IMR-90 (cell line): Measurements from ENCODE around the gene SMYD4. TPM values are rescaled to one million over a fixed set of nuclear protein-coding genes. Genes with fewer than 3 reads are reported as not detected.

Experiments
- ATAC-seq: fragments of 200-7000 bp; cut with Tn5 transposase; 2 replicates; pipeline ENCODE4 v1.9.1; 2020; ENCODE audit warnings: low read depth, mild to moderate bottlenecking, moderate library complexity
- BruUV-seq: library from RNA; stranded (reverse); fragments of 400-500 nt; replicated peaks from 2 replicates; lab custom pipeline; 2021; lab: Mats Ljungman, UMichigan
- CTCF ChIA-PET: fragments of 300-600 bp; formaldehyde crosslinking; extraction: SDS; loops from one replicate; lab custom pipeline; 2021; ENCODE audit warnings: antibody characterized with exemption; lab: Yijun Ruan, JAX
- POLR2A ChIA-PET: fragments of 300-600 bp; sonication (Branson Sonifier 250); formaldehyde crosslinking; loops from one replicate; lab custom pipeline; 2022; ENCODE audit warnings: antibody characterized with exemption; ENCODE audit not compliant: unreplicated experiment; lab: Charles Lee
- DNase-seq: peaks from one replicate; pipeline ENCODE4 v3.0.0; 2013
- H2AFZ ChIP-seq: replicated peaks from 2 replicates; pipeline ENCODE3; 2013; ENCODE audit warnings: low read length, mild to moderate bottlenecking; ENCODE audit not compliant: poor library complexity
- H2AK5ac ChIP-seq: 2 replicates; pipeline ENCODE4 v1.6.1; 2013; ENCODE audit warnings: low read depth, low read length, inconsistent platforms
- H2AK9ac ChIP-seq: replicated peaks from 2 replicates; pipeline ENCODE3; 2013; ENCODE audit warnings: mild to moderate bottlenecking, low read depth, low read length, moderate library complexity; ENCODE audit not compliant: poor library complexity
- H2BK120ac ChIP-seq: 2 replicates; pipeline ENCODE4 v1.6.1; 2013; ENCODE audit warnings: low read depth, low read length, inconsistent platforms
- H2BK15ac ChIP-seq: 3 replicates; pipeline ENCODE4 v1.6.1; 2013; ENCODE audit warnings: low read depth, low read length, inconsistent platforms
- H2BK20ac ChIP-seq: 2 replicates; pipeline ENCODE4 v1.6.1; 2013; ENCODE audit warnings: low read depth, mild to moderate bottlenecking, inconsistent platforms, low read length, moderate library complexity
- H2BK5ac ChIP-seq: 2 replicates; pipeline ENCODE4 v1.6.1; 2013; ENCODE audit warnings: mild to moderate bottlenecking, low read depth, low read length, inconsistent platforms; ENCODE audit not compliant: poor library complexity, severe bottlenecking
- H3K14ac ChIP-seq: replicated peaks from 2 replicates; pipeline ENCODE4 v1.6.1; 2013; ENCODE audit warnings: low read depth, low read length, inconsistent platforms
- H3K18ac ChIP-seq: 2 replicates; pipeline ENCODE4 v1.6.1; 2013; ENCODE audit warnings: low read depth, low read length, control low read depth
- H3K23ac ChIP-seq: 2 replicates; pipeline ENCODE4 v1.6.1; 2013; ENCODE audit warnings: low read depth, low read length, inconsistent platforms
- H3K27ac ChIP-seq: 2 replicates; pipeline ENCODE4 v1.5.1; 2013; ENCODE audit warnings: mild to moderate bottlenecking, control low read depth, low read length; ENCODE audit not compliant: insufficient read depth
- H3K27me3 ChIP-seq: 2 replicates; pipeline ENCODE4 v1.6.1; 2013; ENCODE audit warnings: low read length; ENCODE audit not compliant: control insufficient read depth, insufficient read depth
- H3K36me3 ChIP-seq: 2 replicates; pipeline ENCODE4 v1.6.1; 2013; ENCODE audit warnings: low read length, mixed read lengths; ENCODE audit not compliant: control insufficient read depth, insufficient read depth
- H3K4ac ChIP-seq: 2 replicates; pipeline ENCODE4 v1.6.1; 2013; ENCODE audit warnings: low read depth, low read length, inconsistent platforms
- H3K4me1 ChIP-seq: 2 replicates; pipeline ENCODE4 v1.6.1; 2013; ENCODE audit warnings: low read length, mixed read lengths; ENCODE audit not compliant: control insufficient read depth, insufficient read depth
- H3K4me2 ChIP-seq: 2 replicates; pipeline ENCODE4 v1.6.1; 2013; ENCODE audit warnings: low read depth, mild to moderate bottlenecking, control low read depth, low read length, moderate library complexity
- H3K4me3 ChIP-seq: 2 replicates; pipeline ENCODE4 v1.5.1; 2013; ENCODE audit warnings: low read depth, mild to moderate bottlenecking, control low read depth, low read length, moderate library complexity; ENCODE audit not compliant: insufficient read depth
- H3K56ac ChIP-seq: 2 replicates; pipeline ENCODE4 v1.6.1; 2013; ENCODE audit warnings: low read length, inconsistent platforms; ENCODE audit not compliant: insufficient read depth; ENCODE audit errors: extremely low read depth
- H3K79me1 ChIP-seq, 2 experiments: 2 replicates each; pipeline ENCODE4 v1.6.1; 2013; ENCODE audit warnings: low read length in 2 of 2, inconsistent platforms in 1 of 2, low read depth in 1 of 2
- H3K9ac ChIP-seq: 2 replicates; pipeline ENCODE4 v1.6.1; 2013; ENCODE audit warnings: low read depth, low read length, control low read depth
- H3K9me1 ChIP-seq: 2 replicates; pipeline ENCODE4 v1.6.1; 2013; ENCODE audit warnings: low read length, inconsistent platforms; ENCODE audit not compliant: insufficient read depth
- H3K9me3 ChIP-seq: 2 replicates; pipeline ENCODE4 v1.6.1; 2013; ENCODE audit warnings: low read length; ENCODE audit not compliant: control insufficient read depth, insufficient read depth
- H4K20me1 ChIP-seq: 2 replicates; pipeline ENCODE4 v1.6.1; 2013; ENCODE audit warnings: low read length, inconsistent platforms; ENCODE audit not compliant: insufficient read depth
- H4K5ac ChIP-seq: 2 replicates; pipeline ENCODE4 v1.6.1; 2013; ENCODE audit warnings: mild to moderate bottlenecking, low read depth, low read length, control low read depth
- H4K8ac ChIP-seq, 2 experiments: 2 replicates each; pipeline ENCODE4 v1.6.1; 2013; ENCODE audit warnings: low read depth in 2 of 2, low read length in 2 of 2, control low read depth in 1 of 2, inconsistent platforms in 1 of 2
- H4K91ac ChIP-seq: 2 replicates; pipeline ENCODE4 v1.6.1; 2013; ENCODE audit warnings: low read depth, low read length, inconsistent platforms; ENCODE audit not compliant: insufficient read depth
- BHLHE40 ChIP-seq: fragments of 150-350 bp; IDR thresholded peaks from 2 replicates; pipeline ENCODE4 v1.6.1; 2016; ENCODE audit warnings: mild to moderate bottlenecking, low read depth, low read length
- CEBPB ChIP-seq: IDR thresholded peaks from 2 replicates; pipeline ENCODE4 v1.6.1; 2012; ENCODE audit warnings: low read depth, low read length, improper control_type of control experiment
- FOS ChIP-seq: fragments of 150-350 bp; IDR thresholded peaks from 2 replicates; pipeline ENCODE4 v1.6.1; 2016; ENCODE audit warnings: low read depth, low read length
- MAZ ChIP-seq: IDR thresholded peaks from 2 replicates; pipeline ENCODE4 v1.6.1; 2012; ENCODE audit warnings: low read depth, mild to moderate bottlenecking, low read length, improper control_type of control experiment, moderate library complexity, borderline replicate concordance
- MXI1 ChIP-seq: IDR thresholded peaks from 2 replicates; pipeline ENCODE4 v1.6.1; 2012; ENCODE audit warnings: low read depth, mild to moderate bottlenecking, low read length, moderate library complexity, borderline replicate concordance
- NFE2L2 ChIP-seq: fragments of 150-350 bp; IDR thresholded peaks from 2 replicates; pipeline ENCODE4 v1.6.1; 2016; ENCODE audit warnings: low read depth, mild to moderate bottlenecking, low read length
- POLR2A ChIP-seq: IDR thresholded peaks from 2 replicates; pipeline ENCODE4 v1.6.1; 2012; ENCODE audit warnings: mild to moderate bottlenecking, low read depth, low read length
- RAD21 ChIP-seq: IDR thresholded peaks from 2 replicates; pipeline ENCODE4 v1.6.1; 2012; ENCODE audit warnings: low read length, improper control_type of control experiment
- RCOR1 ChIP-seq: IDR thresholded peaks from 2 replicates; pipeline ENCODE4 v1.6.1; 2012; ENCODE audit warnings: mild to moderate bottlenecking, low read length, improper control_type of control experiment; ENCODE audit not compliant: insufficient replicate concordance
- RFX5 ChIP-seq: IDR thresholded peaks from 2 replicates; pipeline ENCODE4 v1.8.0; 2012; ENCODE audit warnings: low read depth, mild to moderate bottlenecking, low read length, moderate library complexity
- SMC3 ChIP-seq: fragments of 150-350 bp; IDR thresholded peaks from 2 replicates; pipeline ENCODE4 v1.6.1; 2016; ENCODE audit warnings: low read depth, mild to moderate bottlenecking, antibody characterized with exemption, low read length, moderate library complexity
- WGBS, 2 experiments: methylation state at CpG; one replicate each; pipeline versions ENCODE4 v1.1.5 to v1.1.7; 2013; ENCODE audit warnings: missing lambda C conversion rate in 2 of 2; ENCODE audit not compliant: insufficient read length in 1 of 2; ENCODE audit errors: extremely low coverage in 2 of 2; 5-methylcytosine and 5-hydroxymethylcytosine counted together
- dilution Hi-C: fragments of 300-500 bp; cut with HindIII; formaldehyde crosslinking; loops from one replicate; pipeline ENCODE4 v1.14.3; 2018; ENCODE audit warnings: low sequenced_read_pairs; ENCODE audit not compliant: unreplicated experiment
- in situ Hi-C: fragments of 300-500 bp; cut with MboI; formaldehyde crosslinking; loops from 3 replicates; pipeline ENCODE4 v1.14.3; 2019; ENCODE audit warnings: low sequenced_read_pairs, inconsistent platforms, mixed read lengths
- intact Hi-C: fragments of 100-400 bp; cut with micrococcal nuclease; formaldehyde crosslinking; loops from 2 replicates; pipeline ENCODE4 v1.10.0; 2022
- polyA plus RNA-seq, 3 experiments: library from polyadenylated mRNA; depleted of rRNA; stranded (reverse); fragments of >200 nt; gene quantifications; 2 replicates each; pipeline ENCODE4 v1.2.3, GENCODE V29; 2012; ENCODE audit warnings: low replicate concordance in 1 of 3
- total RNA-seq: library from RNA; depleted of rRNA; stranded (reverse); fragments of >200 nt; gene quantifications from 2 replicates; pipeline ENCODE4 v1.2.3, GENCODE V29; 2012
- TF ChIP-seq, protein P1 (sequence below): conservative IDR thresholded peaks from 2 replicates; pipeline ENCODE4 v1.5.1; 2012; ENCODE audit warnings: mild to moderate bottlenecking, low read depth, low read length, improper control_type of control experiment
- TF ChIP-seq, protein P2 (sequence below): fragments of 150-350 bp; IDR thresholded peaks from 2 replicates; pipeline ENCODE4 v1.6.1; 2017; ENCODE audit warnings: mild to moderate bottlenecking, antibody characterized with exemption, low read length, low read depth
- TF ChIP-seq, protein P3 (sequence below): fragments of 150-350 bp; IDR thresholded peaks from 2 replicates; pipeline ENCODE4 v1.6.1; 2016; ENCODE audit warnings: low read depth, mild to moderate bottlenecking, low read length, moderate library complexity, borderline replicate concordance

SMYD4 gene
- total and polyA plus RNA-seq, 2 of the 4 experiments (the other 2 are of a cell fraction): 5.3 to 7.2 TPM

GRCh38 chr17:1762233-1762900, 67.3 kb downstream of the SMYD4 start:
- Histone ChIP-seq H3K56ac (no peak overlapping the region), H3K18ac (peak overlapping the region; percentile 4; the same call in 1 of the 2 replicates), H3K4me1 (peaks cover 21% of the 10 kb centered on the region), H3K9ac (peak overlapping the region; percentile 63; the same call in 1 of the 2 replicates), H3K9me3 (no peaks in the 10 kb centered on the region), H2BK120ac (peak overlapping the region; percentile 82), H2BK20ac (peak overlapping the region; percentile 18; the same call in 1 of the 2 replicates), H3K4me2 (peak overlapping the region; percentile 39), H3K27me3 (no peaks in the 10 kb centered on the region), H4K5ac (no peak overlapping the region), H2AK5ac (peak overlapping the region; percentile 61; the same call in 1 of the 2 replicates), H2AK9ac (peak overlapping the region; percentile 50), H4K91ac (peak overlapping the region; percentile 56), H3K14ac (peak overlapping the region; percentile 30; the same call in 1 of the 2 replicates), H3K36me3 (no peaks in the 10 kb centered on the region; the same call in 1 of the 2 replicates), H3K4ac (peak overlapping the region; percentile 55; the same call in 1 of the 2 replicates), H2BK5ac (no peak overlapping the region), H3K9me1 (peaks cover 9% of the 10 kb centered on the region), H2BK15ac (0 out of 3 replicates have a peak overlapping the region, but pooled peaks have one; percentile 6), H2AFZ (peak overlapping the region; percentile 86), H3K4me3 (peak overlapping the region; percentile 51), H3K27ac (peak overlapping the region; percentile 61; the same call in 1 of the 2 replicates), H3K23ac (peak overlapping the region; percentile 53; the same call in 1 of the 2 replicates), H4K20me1 (no peaks in the 10 kb centered on the region), H3K79me1 (no peaks in the 10 kb centered on the region), H4K8ac (peak overlapping the region; percentile 79 to 93; a peak in 3 of 4 replicates)
- POLR2A ChIA-PET: interaction anchor here (0.6 to 2.0 kb wide), 2 partner anchors 46 to 65 kb away, joined by 6 to 12 read pairs; no protein-coding TSS in a partner anchor
- BruUV-seq: no TSS peak
- dilution Hi-C loops: no loop called here
- CTCF ChIA-PET: interaction anchor here (1.1 kb wide), 1 partner anchor 21 kb away, joined by 3 read pairs; no protein-coding TSS in a partner anchor
- in situ Hi-C loops: no loop called here
- intact Hi-C loops: no loop called here
- WGBS, 2 experiments: 75% methylated on average over 2 of the region's 21 CpGs; no CpG with 5 or more reads in 1 of the 2 experiments
- DNase-seq: peak; percentile 39
- peak; percentile 40 for ATAC-seq
- TF ChIP-seq POLR2A: no peak
- TF ChIP-seq, protein P1, sequence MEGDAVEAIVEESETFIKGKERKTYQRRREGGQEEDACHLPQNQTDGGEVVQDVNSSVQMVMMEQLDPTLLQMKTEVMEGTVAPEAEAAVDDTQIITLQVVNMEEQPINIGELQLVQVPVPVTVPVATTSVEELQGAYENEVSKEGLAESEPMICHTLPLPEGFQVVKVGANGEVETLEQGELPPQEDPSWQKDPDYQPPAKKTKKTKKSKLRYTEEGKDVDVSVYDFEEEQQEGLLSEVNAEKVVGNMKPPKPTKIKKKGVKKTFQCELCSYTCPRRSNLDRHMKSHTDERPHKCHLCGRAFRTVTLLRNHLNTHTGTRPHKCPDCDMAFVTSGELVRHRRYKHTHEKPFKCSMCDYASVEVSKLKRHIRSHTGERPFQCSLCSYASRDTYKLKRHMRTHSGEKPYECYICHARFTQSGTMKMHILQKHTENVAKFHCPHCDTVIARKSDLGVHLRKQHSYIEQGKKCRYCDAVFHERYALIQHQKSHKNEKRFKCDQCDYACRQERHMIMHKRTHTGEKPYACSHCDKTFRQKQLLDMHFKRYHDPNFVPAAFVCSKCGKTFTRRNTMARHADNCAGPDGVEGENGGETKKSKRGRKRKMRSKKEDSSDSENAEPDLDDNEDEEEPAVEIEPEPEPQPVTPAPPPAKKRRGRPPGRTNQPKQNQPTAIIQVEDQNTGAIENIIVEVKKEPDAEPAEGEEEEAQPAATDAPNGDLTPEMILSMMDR: no peak
- no peak for TF ChIP-seq CEBPB
- TF ChIP-seq SMC3: no peak
- TF ChIP-seq, protein P2, sequence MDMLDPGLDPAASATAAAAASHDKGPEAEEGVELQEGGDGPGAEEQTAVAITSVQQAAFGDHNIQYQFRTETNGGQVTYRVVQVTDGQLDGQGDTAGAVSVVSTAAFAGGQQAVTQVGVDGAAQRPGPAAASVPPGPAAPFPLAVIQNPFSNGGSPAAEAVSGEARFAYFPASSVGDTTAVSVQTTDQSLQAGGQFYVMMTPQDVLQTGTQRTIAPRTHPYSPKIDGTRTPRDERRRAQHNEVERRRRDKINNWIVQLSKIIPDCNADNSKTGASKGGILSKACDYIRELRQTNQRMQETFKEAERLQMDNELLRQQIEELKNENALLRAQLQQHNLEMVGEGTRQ: no peak
- TF ChIP-seq RCOR1: no peak
- TF ChIP-seq NFE2L2: no peak
- TF ChIP-seq, protein P3, sequence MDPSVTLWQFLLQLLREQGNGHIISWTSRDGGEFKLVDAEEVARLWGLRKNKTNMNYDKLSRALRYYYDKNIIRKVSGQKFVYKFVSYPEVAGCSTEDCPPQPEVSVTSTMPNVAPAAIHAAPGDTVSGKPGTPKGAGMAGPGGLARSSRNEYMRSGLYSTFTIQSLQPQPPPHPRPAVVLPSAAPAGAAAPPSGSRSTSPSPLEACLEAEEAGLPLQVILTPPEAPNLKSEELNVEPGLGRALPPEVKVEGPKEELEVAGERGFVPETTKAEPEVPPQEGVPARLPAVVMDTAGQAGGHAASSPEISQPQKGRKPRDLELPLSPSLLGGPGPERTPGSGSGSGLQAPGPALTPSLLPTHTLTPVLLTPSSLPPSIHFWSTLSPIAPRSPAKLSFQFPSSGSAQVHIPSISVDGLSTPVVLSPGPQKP: no peak
- TF ChIP-seq FOS: no peak
- no peak for TF ChIP-seq MXI1
- no peak for TF ChIP-seq MAZ
- no peak for TF ChIP-seq BHLHE40
- TF ChIP-seq RAD21: no peak
- TF ChIP-seq RFX5: no peak
